Measurements from ENCODE around the gene ZNF319.

The ZNF319 gene

DNA sequence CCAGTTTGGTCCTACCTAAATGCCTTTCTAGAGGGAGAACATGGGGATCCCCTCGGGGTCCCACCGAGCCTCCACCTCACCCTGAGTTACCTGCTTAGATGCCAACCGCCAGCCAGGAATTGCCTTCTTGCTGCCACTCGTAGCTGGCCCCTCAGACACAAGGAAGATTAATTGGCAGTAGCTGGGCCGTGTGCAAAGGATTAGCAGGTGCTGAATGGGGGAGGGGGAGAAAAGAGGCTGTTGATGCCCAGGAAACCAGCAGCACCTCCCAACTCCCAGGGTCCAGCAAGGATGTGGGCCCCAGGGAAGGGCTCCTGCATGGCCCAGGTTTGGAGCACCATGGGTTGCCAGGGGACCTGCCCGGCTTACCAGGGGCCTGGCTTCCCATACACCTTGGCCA lies 29.5 kb downstream of the ZNF319 start, which contains the start of gene CNGB1:
Gene CNGB1 (minus strand): TSS at position 159 of the 400 bp plus-strand sequence. CDS start 3,842 bp downstream, outside the sequence.
- no peak for DNase-seq

DNA sequence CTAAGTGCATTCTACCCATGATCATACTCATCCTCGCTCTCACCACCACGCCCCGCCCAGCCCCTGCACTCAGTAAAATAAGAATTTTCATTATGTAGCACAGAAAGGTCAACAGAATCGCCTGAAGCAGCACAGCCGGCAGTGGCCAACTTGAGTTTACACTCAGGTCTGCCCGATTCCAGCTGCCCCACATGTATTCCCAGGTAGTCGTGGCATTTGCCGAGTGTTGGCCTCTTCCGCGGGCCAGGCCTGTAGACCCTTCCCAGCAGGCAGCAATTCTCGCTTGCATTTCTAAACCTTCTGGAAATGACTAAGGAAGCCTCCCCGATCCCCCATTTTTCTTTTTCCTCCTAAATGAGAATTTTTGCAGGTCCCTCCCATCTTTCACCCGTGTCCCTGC lies 30.2 kb downstream of the ZNF319 start:
- DNase-seq, result no peak

DNA sequence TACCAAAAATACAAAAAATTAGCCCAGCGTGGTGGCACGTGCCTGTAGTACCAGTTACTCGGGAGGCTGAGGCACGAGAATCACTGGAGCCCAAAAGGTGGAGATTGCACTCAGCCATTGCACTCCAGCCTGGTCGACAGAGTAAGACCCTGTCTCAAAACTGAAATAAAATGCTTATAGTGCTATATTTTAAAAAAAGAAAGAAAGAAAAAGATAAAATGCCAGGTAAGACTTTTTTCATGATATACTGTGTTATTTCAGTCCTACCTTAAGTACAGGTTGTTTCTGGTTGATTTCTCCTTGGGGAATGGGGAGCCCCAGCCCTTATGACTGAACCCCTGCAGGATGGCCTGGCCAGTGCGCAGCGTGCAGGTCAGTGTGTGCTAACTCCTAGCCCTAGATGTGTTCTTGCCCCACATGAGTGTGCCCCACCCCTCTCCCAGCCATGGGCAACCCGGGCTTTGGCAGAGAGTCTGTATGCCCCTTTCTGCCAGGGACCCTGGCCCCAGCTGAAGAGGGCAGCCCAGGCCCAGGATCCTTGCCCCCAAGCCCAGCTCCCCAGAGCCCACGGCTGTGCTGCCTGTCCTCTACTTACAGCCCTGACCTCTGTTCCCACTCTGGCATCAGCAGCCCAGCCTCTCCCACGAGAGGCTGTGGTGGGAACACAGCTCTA lies 30.9 kb downstream of the ZNF319 start:
- DNase-seq, result no peak

DNA sequence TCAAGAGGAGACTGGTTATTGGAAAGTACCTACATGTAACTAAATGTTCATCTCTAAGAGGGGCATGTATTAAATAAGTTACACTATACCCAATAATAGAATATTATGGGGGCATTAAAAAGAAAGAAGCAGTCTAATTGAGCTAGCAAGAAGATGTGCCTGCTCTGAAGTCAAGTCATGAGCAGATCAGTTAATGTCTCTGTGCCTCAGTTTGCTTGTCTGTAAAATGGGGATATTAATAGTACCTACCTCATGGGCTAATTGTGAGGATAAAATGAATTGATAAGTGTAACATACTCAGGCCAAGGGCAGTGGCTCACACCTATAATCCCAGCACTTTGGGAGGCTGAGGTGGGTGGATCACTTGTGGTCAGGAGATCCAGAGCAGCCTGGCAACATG lies 32.6 kb downstream of the ZNF319 start:
- DNase-seq, result no peak

DNA sequence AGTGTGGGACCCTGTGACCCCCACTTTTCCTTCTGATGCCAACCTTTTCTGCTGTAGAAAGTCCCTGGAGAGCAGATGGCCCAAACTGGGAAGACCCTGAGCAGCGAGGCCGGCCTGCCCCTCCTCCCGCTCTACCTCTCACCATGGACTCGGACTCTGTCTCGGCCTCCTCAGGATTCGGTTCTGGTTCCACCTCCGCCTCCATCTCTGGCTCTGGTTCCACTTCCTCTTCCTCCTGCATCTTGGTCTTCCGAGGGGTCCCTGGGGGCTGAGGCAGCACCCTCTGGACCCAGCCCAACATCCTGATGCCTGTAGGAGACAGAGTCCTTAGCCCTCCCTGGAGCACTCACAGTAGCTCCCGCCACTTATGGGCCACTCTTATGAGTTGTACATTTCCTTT lies 33.5 kb downstream of the ZNF319 start:
- DNase-seq, result no peak

DNA sequence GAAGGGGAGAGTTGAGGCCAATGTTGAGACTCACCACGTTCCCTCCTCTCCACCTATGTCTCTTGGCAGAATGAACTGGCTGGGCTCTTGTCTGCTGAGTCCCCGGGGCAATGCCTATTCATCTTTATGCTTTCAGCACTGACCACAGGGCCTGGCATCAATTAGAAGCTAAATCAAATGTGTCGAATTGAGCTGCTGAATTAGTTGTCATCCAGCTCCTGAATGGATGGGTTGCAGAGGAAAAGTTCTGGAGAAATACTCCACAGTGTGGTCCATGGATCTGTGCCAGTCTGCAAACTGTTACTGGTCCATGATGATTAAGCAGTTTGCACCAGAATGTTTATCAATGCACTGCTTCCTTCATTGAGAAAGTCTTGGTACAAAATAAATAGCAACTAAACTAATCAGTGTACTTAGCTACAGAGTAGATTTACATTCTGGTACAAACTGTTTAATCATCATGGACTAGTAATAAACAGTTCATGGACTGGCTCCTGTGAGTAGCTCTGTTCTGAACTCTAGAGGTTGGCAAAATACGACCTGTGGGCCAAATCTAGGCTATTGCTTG lies 34.2 kb downstream of the ZNF319 start:
- DNase-seq, result no peak

DNA sequence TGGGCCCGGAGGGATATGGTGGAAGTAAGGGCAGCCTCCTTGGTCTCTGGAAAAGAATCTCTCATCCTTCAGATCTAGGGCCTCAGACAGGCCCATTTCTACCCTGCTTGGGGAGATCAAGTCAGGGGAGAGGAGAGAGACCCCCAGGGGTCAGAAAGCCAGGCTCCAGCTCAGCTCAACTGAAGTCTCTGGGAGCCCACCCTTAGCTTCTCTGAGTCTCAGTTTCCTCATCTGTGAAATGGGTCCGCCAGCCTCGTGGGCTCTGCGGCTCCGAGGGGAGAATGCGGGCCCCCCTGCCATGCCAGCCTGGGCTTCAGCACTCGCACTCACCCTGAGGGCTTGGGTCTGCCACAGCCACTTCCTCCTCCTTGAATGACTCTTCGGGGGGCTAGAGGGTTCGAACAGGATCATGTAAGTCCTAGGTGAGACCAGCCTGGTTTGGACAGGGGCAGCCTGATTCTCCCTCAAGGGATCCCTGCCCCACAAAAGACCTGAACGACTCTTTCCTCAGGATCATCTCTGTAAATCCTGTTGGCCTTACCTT lies 36.2 kb downstream of the ZNF319 start:
- DNase-seq, result no peak

DNA sequence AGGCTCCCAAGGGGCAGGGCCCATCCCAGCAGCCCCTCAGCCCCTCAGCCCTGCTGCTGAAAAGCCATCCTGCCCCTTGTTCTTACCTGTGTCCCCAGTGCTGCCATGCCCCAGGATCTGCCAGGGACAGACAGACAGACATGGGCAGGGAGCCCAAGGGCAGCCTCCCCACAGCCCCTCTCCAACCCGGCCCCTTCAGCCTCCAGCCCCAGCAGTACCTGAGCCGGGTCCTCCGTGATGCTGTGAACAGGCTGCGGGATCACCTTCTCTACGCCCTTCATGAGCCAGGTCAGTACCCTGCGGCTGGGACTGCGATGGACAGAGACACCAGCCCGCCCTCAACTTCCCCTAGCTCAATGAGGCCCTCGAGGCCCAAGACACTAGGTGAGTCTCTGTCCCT lies 37.7 kb downstream of the ZNF319 start:
- no peak for DNase-seq

DNA sequence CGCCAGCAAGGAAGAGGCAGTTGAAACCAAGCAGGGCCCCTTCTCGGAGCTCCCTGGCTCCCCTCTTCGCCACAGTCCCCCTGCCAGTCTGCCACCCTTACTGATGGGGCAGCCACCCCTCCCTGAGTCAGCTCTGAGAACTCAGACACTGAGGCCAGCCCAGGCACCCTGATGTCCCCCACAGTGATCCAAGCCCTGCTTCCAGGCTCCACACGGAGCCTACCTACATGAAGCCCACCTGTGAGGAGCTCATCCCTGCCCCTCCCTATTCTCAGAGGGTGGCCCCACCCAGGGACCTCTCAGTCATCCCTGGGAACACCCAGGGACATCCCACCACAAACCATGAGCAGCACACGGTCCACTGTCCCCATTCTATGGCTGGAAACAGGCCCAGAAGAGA lies 38.4 kb downstream of the ZNF319 start:
- no peak for DNase-seq

DNA sequence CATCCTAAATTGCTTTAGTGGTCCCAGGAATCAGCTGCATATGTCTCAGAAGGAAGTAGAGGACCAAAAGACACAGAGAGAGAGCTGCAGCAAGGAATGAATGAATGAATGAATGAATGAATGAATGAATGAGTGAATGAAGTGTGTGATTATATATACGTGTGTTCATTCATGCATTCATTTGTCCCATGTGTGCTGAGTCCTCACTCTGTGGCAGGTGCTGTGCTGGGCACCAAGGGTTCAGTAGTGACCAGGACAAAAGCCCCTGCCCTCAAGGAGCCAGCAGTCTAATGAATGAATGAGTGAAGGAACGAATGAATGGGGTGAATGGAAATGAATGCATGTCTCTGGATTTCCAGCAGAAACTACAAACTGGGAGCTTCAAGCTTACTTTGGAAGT lies 38.9 kb downstream of the ZNF319 start:
- DNase-seq, result no peak

DNA sequence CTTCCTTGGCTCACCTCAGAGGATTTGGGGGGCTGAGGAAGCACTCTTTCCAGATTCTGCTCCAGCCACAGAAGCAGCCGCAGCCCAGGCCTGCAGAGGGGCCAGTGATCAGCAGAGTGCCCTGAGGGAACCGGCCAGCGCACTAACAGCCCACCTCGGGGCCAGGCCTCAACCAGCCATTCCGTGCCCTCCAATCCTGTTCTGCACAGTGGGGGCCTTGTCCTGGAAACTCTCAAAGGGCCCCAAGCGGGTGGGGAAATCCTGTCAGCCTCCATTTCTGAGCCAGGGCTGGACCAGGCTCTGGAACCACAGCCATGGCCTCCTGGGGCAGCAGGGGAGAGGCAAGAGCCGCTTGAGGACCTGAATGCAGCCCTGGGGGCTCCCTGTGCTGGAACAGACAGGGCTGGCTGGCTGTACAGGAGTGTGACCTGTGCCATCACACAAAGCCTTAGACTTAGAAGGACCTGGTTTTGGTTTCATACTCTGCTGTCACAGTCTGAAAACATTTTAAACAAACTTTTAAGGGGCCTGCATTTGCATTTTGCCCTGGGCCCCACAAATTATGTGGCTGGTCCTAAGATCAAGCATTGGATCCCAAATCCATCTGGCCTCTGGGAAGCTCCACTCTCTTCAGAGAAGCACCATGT lies 39.5 kb downstream of the ZNF319 start:
- no peak for DNase-seq

DNA sequence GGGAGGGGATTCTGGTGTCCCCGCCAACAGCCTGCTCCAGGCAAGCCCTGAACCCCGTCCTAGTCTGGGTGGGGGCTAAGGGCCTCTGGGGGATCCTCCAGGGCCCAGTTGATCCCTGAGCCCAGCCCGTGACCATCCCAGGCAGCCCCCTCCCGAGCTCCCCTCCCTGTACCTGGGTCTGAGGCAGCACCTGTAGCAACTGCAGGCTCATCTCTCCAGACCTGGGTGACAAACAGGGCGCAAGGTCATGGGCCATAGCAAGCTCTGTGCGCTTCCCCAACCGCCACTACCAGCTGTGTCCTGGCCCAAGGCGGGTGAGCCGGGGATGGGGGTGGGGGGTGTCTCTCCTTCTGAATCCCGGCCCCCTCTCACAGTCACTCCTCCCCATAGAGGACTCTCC lies 40.2 kb downstream of the ZNF319 start:
- DNase-seq, result no peak

DNA sequence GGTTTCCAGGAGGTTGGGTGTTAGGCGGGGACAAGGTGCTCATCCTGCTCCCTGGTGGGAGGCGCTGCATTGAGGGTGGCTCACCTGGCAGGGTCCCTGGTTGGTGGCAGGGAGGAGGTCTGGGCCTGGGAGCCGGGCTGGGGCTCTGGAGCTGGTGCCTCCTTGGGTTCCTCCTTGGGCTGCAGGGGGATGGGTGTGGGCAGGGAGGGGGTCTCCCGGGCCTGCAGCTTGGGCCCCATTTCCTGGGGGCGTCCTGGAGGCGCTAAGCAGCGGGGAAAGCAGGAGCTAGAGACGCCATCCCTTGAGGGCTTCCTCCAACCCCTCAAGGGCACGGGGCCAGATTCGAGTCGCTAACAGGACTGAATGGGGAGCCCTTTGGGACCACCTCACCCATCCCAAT lies 40.7 kb downstream of the ZNF319 start:
- DNase-seq, result no peak

DNA sequence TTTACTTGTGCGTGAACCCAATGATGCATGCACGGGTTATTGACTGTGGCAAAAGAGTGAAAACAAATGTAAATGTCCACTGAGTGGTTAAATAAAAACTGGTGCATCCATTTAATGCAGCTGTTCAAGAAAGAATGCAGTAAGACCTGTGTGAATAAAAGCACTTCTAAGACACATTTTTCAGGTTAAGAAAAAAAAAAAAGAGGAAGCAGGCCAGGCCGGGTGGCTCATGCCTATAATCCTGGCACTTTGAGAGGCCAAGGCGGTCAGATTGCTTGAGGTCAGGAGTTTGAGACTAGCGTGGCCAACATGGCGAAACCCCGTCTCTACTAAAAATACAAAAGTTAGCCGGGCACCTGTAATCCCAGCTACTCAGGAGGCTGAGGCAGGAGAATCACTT lies 41.4 kb downstream of the ZNF319 start:
- no peak for DNase-seq

DNA sequence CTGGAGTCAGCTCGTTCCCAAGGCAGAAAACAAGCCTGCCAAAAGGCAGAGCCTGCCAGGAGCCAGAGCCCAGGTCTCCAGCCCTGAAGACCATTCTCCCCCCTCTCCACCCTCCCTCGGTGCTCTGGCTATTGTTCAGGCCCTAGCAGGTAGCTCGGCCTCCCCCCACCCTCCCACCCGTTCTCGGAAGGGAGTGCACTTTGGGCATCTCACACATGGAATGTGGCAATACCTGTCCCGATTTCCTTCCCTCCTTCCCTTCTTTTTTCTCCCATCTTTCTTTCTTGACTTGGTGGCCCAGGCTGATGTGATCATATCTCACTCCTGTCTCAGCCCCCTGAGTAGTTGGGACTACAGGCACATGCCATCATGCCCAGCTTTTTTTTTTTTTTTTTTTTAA lies 41.9 kb downstream of the ZNF319 start:
- DNase-seq, result no peak

DNA sequence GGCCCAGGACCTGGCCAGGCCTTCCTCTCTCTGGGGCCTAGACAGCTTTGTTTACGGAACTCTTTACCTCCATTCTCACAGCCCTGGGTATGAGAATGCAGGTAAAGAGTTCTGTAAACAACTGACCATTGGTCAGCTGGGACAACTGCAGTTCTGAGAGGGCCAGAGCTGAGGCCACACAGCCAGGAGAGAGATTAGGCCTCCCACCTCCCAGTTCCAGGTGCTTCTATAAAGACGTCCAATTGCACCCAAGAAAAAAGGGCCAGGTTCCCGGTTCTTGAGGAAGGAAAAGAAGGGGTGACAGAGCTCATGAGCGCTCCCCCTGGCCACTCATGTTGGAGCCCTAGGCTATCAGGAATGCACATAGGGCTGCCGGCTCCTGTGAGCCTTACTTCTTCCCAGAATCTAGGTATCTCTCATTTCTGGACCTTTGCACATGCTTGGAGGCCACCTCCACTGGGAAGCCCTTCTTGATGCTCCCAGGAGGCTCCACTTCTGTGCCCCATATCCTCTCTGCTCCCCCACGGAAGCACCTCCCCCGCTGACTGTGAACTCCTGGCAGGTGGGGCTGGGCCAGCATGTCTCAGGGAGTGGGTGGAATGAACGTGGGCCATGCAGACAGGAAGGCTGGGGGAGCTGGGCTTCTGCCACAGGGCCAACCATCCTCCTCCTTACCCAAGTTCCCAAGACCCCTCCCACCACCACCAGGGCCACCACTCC lies 42.6 kb downstream of the ZNF319 start:
- no peak for DNase-seq

DNA sequence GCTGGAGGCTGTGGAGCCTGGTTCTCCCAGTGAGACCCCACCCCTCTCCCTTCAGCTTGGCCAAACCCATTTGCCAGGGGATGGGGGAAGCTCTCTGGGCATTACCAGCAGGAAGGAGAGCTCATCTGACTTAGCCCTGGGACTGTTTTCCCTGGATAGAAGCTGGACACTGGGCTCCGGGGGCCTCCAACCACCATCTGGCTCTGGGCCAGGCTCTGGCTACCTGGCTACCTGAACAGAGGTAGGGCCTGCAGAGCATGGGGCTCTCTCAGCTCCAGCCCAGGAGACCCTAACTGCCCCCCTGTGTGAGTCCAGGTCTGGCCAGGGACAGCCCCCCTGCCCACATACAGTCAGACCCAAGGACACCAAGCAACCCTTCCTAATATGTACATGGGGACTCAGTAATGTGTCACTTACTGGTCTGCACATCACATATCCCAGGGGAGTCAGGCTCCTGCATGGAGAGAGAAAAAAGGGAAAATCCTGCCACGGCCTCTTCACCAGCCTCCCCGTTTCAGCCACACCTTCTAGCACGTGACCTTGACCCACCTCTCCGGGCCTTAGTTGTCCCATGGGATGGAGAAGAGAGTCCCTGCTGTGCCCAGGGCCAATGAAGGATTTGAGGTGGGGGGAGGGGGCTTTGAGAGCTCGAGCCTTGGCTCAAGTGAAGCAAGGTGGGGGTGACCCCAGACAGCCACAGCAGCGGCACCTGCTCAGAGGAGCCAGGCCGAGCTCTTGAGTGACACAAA lies 43.4 kb downstream of the ZNF319 start:
- DNase-seq, result no peak

DNA sequence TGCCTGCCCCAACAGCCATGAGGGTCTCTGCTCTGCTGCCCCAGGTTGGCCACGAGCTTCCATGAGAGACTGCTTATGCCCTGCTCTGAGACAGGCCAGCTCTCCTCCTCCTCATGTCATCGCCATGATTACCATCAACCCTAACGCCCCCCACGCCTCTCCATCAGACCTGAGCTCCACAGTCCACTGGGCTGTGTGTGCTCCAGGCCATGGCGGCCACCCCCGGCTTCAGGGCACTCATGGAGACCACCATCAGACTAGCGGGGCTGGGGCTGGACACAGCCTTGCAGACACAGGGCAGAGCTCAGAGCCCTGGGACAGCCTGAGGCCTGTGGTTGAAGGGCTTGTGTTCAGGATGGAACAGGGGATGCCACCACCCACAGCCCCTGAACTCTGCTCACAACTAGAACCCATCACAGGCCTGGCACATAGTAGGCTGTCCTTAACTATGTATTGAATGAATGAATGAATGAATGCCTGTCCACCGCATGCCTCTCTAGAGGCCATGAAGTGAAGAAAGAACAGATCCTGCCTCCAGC lies 44.1 kb downstream of the ZNF319 start:
- no peak for DNase-seq

DNA sequence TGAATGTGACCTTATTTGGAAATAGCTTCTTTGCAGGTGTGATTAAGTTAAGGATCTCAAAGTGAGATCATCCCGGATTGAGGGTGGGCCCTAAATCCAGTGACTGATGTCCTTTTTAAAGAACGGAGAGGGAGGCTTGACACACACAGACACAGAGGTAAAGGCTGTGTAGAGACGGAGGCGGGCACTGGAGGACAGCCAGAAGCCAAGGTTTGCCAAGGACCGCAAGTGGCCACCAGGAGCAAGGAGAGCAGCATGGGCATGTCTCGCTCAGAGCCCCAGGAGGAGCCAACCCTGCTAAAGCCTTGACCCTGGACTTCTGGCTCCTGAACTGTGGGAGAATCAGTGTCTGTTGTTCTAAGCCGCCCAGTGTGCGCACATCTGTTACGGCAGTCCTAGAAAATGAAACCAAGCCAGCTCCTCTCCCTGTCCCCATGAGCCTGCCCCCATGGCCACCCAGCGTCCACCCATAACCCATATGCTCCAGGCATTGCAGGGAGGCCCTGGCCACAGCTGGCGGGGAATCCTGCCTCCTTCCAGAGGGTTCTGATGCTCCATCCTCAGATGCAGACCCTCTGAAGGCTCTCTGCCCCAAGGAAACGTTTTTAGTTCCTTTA lies 44.8 kb downstream of the ZNF319 start:
- DNase-seq, result no peak

DNA sequence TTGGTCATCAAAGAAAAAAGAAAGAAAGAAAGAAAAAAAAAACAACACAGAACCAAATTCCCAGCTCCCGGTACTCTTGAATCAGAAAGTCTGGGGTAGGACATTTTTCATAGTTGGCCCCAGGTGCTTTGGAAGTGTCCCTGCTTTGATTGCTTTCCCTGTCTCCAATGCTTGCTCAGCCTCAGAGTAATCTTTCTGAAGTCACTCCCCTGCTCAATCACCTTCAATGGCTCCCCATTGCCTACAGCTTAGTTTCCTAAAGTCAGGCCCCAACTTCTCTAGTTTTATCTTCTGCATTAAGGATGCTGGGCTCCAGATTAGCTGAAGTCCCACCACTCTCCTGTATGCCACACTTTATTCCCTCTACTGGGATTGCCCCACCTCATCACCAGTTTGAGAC lies 46.6 kb downstream of the ZNF319 start:
- no peak for DNase-seq

DNA sequence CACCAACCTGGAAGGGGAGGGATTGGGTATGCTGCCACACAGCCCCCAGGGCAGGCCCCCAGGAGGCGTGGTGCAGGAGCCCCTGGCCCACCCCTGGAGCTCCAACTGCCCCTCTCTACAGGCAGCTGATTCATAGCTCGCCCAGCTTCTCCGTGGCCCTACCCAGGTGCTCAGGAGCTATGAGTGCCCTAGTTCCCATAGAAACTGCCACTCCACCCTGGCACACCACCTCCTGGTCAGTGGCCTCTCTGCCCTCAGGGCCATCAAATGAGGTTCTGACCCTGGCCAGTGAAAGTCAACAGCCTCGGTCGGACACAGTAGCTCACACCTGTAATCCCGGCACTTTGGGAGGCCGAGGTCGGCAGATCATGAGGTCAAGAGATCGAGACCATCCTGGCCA lies 47.6 kb downstream of the ZNF319 start:
- DNase-seq, result no peak

All from NCI-H2081 treated with DMSO at 0.1 percent for 48 hours (cell line).